Measurements from ENCODE around the gene EFNA5. TPM values are rescaled to one million over a fixed set of nuclear protein-coding genes. Genes with fewer than 3 reads are reported as not detected.

The EFNA5 gene
- polyA plus RNA-seq, 1 of the 3 experiments (the other 2 are of a cell fraction) = 0.81 TPM

GRCh38 chr5:107447587-107447986 lies 223.2 kb downstream of the EFNA5 start:
- no peaks in the 10 kb centered on the region for H3K9me2 ChIP-seq

GRCh38 chr5:107446972-107447371 lies 223.8 kb downstream of the EFNA5 start:
- Histone ChIP-seq H3K27ac (ENCODE audit: low read depth in 2 of 2, low read length in 1 of 2) (no peak overlapping the region), H3K4me2 (no peak overlapping the region), H3F3A (replicated peaks; ENCODE audit: insufficient read depth) (no peaks in the 10 kb centered on the region), H2AFZ (ENCODE audit: low read depth) (no peak overlapping the region), H3K4me1 (ENCODE audit: control insufficient read depth in 1 of 2, insufficient read depth in 2 of 2, low read depth in 1 of 2, low read length in 1 of 2) (peaks cover 0 to 4% of the 10 kb centered on the region in 2 experiments; a peak in 2 of 4 replicates), H3K9me2 (no peaks in the 10 kb centered on the region), H3K79me2 (ENCODE audit: insufficient read depth) (no peaks in the 10 kb centered on the region), H3K4me3 (ENCODE audit: low read depth in 2 of 2, low read length in 1 of 2) (no peak overlapping the region), H3K9me3 (no peaks in the 10 kb centered on the region), H4K20me1 (ENCODE audit: insufficient read depth) (no peaks in the 10 kb centered on the region), H3K27me3 (ENCODE audit: insufficient read depth) (no peaks in the 10 kb centered on the region), H3K36me3 (replicated peaks in 1 of 2; ENCODE audit: control insufficient read depth in 1 of 2, insufficient read depth in 2 of 2, low read length in 1 of 2) (no peaks in the 10 kb centered on the region), H3K9ac (no peak overlapping the region)
- TF ChIP-seq TEAD4 (IDR thresholded peaks at IDR 0.05; ENCODE audit: borderline replicate concordance, insufficient read depth) (no peak), USF1 (IDR thresholded peaks at IDR 0.05; ENCODE audit: borderline replicate concordance, low read depth) (no peak), GATA2 (CRISPR knock-in tag; IDR thresholded peaks at IDR 0.05) (no peak), RAD21 (IDR thresholded peaks at IDR 0.05; ENCODE audit: low read length) (no peak), NFIC (IDR thresholded peaks at IDR 0.05; ENCODE audit: borderline replicate concordance) (no peak), MXI1 (IDR thresholded peaks at IDR 0.05; ENCODE audit: low read depth, low read length) (no peak), RCOR1 (IDR thresholded peaks at IDR 0.05; ENCODE audit: low read length) (no peak)
- TF ChIP-seq, protein P1, sequence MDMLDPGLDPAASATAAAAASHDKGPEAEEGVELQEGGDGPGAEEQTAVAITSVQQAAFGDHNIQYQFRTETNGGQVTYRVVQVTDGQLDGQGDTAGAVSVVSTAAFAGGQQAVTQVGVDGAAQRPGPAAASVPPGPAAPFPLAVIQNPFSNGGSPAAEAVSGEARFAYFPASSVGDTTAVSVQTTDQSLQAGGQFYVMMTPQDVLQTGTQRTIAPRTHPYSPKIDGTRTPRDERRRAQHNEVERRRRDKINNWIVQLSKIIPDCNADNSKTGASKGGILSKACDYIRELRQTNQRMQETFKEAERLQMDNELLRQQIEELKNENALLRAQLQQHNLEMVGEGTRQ (IDR thresholded peaks at IDR 0.05; ENCODE audit: borderline replicate concordance, low read depth, low read length) = no peak
- ChIA-PET POLR2A (no interaction called here), CTCF (no interaction called here)
- DNase-seq = no peak
- WGBS (ENCODE audit: low lambda C conversion rate) = 92% methylated on average over 3 of the region's 3 CpGs

More at GRCh38 chr5:107447587-107447986, 223.2 kb downstream of the EFNA5 start:
- H4K20me1 ChIP-seq (ENCODE audit: insufficient read depth) = no peaks in the 10 kb centered on the region
- no peak overlapping the region for H3K9ac ChIP-seq
- H3K79me2 ChIP-seq (ENCODE audit: insufficient read depth) = no peaks in the 10 kb centered on the region
- H3K4me2 ChIP-seq = no peak overlapping the region
- no peaks in the 10 kb centered on the region for H3K9me3 ChIP-seq
- no peaks in the 10 kb centered on the region for H3K36me3 ChIP-seq (replicated peaks in 1 of 2; ENCODE audit: control insufficient read depth in 1 of 2, insufficient read depth in 2 of 2, low read length in 1 of 2)
- H3K4me1 ChIP-seq (ENCODE audit: control insufficient read depth in 1 of 2, insufficient read depth in 2 of 2, low read depth in 1 of 2, low read length in 1 of 2) = peaks cover 0 to 4% of the 10 kb centered on the region in 2 experiments; a peak in 2 of 4 replicates
- no peak for DNase-seq
- no peaks in the 10 kb centered on the region for H3F3A ChIP-seq (replicated peaks; ENCODE audit: insufficient read depth)
- ChIA-PET CTCF (no interaction called here), POLR2A (no interaction called here)
- H2AFZ ChIP-seq (ENCODE audit: low read depth) = no peak overlapping the region
- no peak overlapping the region for H3K27ac ChIP-seq (ENCODE audit: low read depth in 2 of 2, low read length in 1 of 2)
- H3K4me3 ChIP-seq (ENCODE audit: low read depth in 2 of 2, low read length in 1 of 2) = no peak overlapping the region
- WGBS (ENCODE audit: low lambda C conversion rate) = 93% methylated on average over 6 of the region's 6 CpGs
- TF ChIP-seq MXI1 (IDR thresholded peaks at IDR 0.05; ENCODE audit: low read depth, low read length) = no peak
- TF ChIP-seq TAF1 (IDR thresholded peaks at IDR 0.05; ENCODE audit: borderline replicate concordance, low read depth, low read length) = no peak
- TF ChIP-seq SIN3A (IDR thresholded peaks at IDR 0.05; ENCODE audit: borderline replicate concordance, low read depth, low read length) = no peak
- no peak for TF ChIP-seq RFX5 (IDR thresholded peaks at IDR 0.05; ENCODE audit: low read length)
- TF ChIP-seq POLR2AphosphoS5 (IDR thresholded peaks at IDR 0.05; ENCODE audit: low read depth, low read length) = no peak
- no peak for TF ChIP-seq EZH2phosphoT487 (IDR thresholded peaks at IDR 0.05; ENCODE audit: borderline replicate concordance, low read depth)
- no peak for TF ChIP-seq JUND (IDR thresholded peaks at IDR 0.05)
- TF ChIP-seq ELF1 (IDR thresholded peaks at IDR 0.05) = no peak
- TF ChIP-seq SMC3 (IDR thresholded peaks at IDR 0.05; ENCODE audit: low read depth, low read length) = no peak
- TF ChIP-seq NFIC (IDR thresholded peaks at IDR 0.05; ENCODE audit: borderline replicate concordance) = no peak
- TF ChIP-seq, protein P2, sequence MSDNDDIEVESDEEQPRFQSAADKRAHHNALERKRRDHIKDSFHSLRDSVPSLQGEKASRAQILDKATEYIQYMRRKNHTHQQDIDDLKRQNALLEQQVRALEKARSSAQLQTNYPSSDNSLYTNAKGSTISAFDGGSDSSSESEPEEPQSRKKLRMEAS (IDR thresholded peaks at IDR 0.05; ENCODE audit: low read depth) = no peak
- TF ChIP-seq GABPA (IDR thresholded peaks at IDR 0.05; ENCODE audit: low read depth) = no peak
- TF ChIP-seq, protein P3, sequence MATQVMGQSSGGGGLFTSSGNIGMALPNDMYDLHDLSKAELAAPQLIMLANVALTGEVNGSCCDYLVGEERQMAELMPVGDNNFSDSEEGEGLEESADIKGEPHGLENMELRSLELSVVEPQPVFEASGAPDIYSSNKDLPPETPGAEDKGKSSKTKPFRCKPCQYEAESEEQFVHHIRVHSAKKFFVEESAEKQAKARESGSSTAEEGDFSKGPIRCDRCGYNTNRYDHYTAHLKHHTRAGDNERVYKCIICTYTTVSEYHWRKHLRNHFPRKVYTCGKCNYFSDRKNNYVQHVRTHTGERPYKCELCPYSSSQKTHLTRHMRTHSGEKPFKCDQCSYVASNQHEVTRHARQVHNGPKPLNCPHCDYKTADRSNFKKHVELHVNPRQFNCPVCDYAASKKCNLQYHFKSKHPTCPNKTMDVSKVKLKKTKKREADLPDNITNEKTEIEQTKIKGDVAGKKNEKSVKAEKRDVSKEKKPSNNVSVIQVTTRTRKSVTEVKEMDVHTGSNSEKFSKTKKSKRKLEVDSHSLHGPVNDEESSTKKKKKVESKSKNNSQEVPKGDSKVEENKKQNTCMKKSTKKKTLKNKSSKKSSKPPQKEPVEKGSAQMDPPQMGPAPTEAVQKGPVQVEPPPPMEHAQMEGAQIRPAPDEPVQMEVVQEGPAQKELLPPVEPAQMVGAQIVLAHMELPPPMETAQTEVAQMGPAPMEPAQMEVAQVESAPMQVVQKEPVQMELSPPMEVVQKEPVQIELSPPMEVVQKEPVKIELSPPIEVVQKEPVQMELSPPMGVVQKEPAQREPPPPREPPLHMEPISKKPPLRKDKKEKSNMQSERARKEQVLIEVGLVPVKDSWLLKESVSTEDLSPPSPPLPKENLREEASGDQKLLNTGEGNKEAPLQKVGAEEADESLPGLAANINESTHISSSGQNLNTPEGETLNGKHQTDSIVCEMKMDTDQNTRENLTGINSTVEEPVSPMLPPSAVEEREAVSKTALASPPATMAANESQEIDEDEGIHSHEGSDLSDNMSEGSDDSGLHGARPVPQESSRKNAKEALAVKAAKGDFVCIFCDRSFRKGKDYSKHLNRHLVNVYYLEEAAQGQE (IDR thresholded peaks at IDR 0.05; ENCODE audit: low read depth, low read length) = no peak
- H3K27me3 ChIP-seq (ENCODE audit: insufficient read depth) = no peaks in the 10 kb centered on the region

Data from SK-N-SH (cell line).